Central memory CD8-positive, alpha-beta T cell (primary cell): ENCODE data around the gene PRSS12.

Source experiments
- ATAC-seq: fragments of 150-1000 bp; cut with Tn5 transposase; replicated peaks from 2 replicates; pipeline ENCODE4 v1.10.0; 2022; ENCODE audit warnings: mild to moderate bottlenecking, moderate FRiP score, moderate number of reproducible peaks; ENCODE audit not compliant: poor library complexity, severe bottlenecking; ENCODE audit errors: extremely low read depth
- DNase-seq, 2 donors: peaks; one replicate each; pipeline ENCODE4 v3.0.0; 2021; ENCODE audit warnings: low spot score in 2 of 2
- H3K27ac Mint-ChIP-seq: one replicate; pipeline ENCODE4 v1.8.0; 2022; ENCODE audit warnings: low read depth, mild to moderate bottlenecking, moderate library complexity, mixed read lengths
- H3K27me3 Mint-ChIP-seq: one replicate; pipeline ENCODE4 v1.8.0; 2022; ENCODE audit warnings: mixed read lengths
- H3K36me3 Mint-ChIP-seq: one replicate; pipeline ENCODE4 v1.8.0; 2022; ENCODE audit warnings: mild to moderate bottlenecking, moderate library complexity, mixed read lengths; ENCODE audit not compliant: insufficient read depth
- H3K4me1 Mint-ChIP-seq: one replicate; pipeline ENCODE4 v1.8.0; 2022; ENCODE audit warnings: mixed read lengths
- H3K4me3 Mint-ChIP-seq: one replicate; pipeline ENCODE4 v1.8.0; 2022; ENCODE audit warnings: mild to moderate bottlenecking, moderate library complexity, mixed read lengths
- H3K9me3 Mint-ChIP-seq: one replicate; pipeline ENCODE4 v1.8.0; 2022; ENCODE audit warnings: mixed read lengths

The PRSS12 gene

DNA sequence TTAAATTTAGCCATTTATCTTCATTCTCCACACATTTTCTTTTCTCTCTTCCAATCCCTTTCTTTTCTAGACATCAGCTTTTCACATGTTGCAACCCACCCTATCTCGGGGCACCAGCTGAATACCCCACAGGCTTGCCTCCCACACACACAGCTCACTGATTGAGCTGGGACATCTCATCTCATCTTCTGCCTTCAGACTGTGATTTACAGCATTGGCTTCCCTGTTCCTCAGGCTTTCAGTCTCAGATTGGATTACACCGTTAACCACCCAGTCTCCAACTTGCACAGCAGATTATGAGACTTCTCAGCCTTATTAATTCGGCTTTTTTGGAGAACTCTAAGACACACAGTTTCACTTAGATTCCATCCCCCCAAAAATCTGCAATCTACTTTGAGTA, 93.7 kb downstream of the PRSS12 start:
- peaks cover 23% of the 10 kb centered on the region for H3K27me3 Mint-ChIP-seq
- H3K27ac Mint-ChIP-seq = no peak overlapping the region
- DNase-seq (no peak), ATAC-seq (no peak)
- H3K4me3 Mint-ChIP-seq = no peak overlapping the region
- no peaks in the 10 kb centered on the region for H3K4me1 Mint-ChIP-seq
- no peaks in the 10 kb centered on the region for H3K36me3 Mint-ChIP-seq
- H3K9me3 Mint-ChIP-seq = no peaks in the 10 kb centered on the region

DNA sequence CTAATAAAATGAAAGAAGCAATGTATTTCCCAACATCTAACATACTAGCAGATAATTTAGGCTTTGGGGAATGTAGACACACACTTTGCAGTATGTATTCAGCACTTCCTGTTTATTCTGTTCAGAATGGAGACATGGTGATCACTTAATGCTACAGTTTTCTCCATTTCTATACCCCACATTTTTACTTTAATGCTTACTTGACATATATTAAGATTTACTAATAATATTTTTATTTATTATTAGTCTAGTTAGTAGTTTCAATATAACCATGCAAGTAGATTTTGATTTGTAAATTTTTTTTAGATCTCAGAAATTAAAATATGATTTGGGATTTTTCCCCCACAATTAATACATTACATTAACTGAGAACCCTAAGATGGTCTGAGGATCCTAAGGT, 98.4 kb downstream of the PRSS12 start:
- H3K4me1 Mint-ChIP-seq = no peaks in the 10 kb centered on the region
- H3K9me3 Mint-ChIP-seq = no peaks in the 10 kb centered on the region
- DNase-seq (no peak), ATAC-seq (no peak)
- H3K27me3 Mint-ChIP-seq = peaks cover 6% of the 10 kb centered on the region
- no peak overlapping the region for H3K4me3 Mint-ChIP-seq
- H3K27ac Mint-ChIP-seq = no peak overlapping the region
- H3K36me3 Mint-ChIP-seq = no peaks in the 10 kb centered on the region

DNA sequence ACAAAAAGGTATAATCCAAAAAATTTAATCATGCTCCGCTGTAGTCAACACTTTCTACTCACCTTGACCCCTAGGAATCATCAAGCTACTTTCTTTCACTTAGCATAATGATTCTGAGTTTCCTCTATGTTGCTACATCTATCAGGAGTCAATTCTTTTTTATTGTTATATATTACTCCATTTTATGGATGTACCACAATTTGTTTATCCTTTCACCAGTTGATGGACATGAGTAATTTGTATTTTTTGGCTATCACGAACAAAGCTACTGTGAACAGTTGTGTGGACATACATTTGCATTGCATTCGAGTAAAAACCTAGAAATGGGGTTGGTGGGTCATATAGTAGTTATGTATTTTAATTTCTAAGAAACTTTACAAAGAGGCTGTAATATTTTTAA, 102.9 kb downstream of the PRSS12 start:
- H3K9me3 Mint-ChIP-seq = no peaks in the 10 kb centered on the region
- no peaks in the 10 kb centered on the region for H3K27me3 Mint-ChIP-seq
- no peaks in the 10 kb centered on the region for H3K4me1 Mint-ChIP-seq
- no peak overlapping the region for H3K4me3 Mint-ChIP-seq
- DNase-seq (no peak), ATAC-seq (no peak)
- H3K36me3 Mint-ChIP-seq = no peaks in the 10 kb centered on the region
- H3K27ac Mint-ChIP-seq = no peak overlapping the region

DNA sequence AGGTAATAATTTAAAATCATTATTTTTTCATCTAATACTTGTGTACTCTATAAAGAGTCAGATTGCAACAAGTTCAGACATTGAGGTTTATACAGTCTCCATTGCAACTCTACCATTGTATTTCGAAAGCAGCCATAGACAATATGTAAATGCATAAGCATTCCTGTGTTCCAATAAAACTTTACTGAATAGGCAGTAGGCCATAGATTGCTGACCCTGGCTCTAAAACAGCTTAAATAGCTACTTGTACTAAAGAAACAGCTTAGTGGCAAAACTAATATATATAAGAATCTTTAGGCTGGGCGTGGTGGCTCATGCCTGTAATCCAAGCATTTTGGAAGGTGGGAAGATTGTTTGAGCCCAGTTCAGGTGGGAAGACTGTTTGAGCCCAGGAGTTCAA, 115.3 kb downstream of the PRSS12 start:
- ATAC-seq (no peak), DNase-seq (no peak)
- Mint-ChIP-seq H3K27me3 (peaks cover 20% of the 10 kb centered on the region), H3K4me3 (no peak overlapping the region), H3K4me1 (no peaks in the 10 kb centered on the region), H3K27ac (no peak overlapping the region), H3K36me3 (no peaks in the 10 kb centered on the region), H3K9me3 (no peaks in the 10 kb centered on the region)

DNA sequence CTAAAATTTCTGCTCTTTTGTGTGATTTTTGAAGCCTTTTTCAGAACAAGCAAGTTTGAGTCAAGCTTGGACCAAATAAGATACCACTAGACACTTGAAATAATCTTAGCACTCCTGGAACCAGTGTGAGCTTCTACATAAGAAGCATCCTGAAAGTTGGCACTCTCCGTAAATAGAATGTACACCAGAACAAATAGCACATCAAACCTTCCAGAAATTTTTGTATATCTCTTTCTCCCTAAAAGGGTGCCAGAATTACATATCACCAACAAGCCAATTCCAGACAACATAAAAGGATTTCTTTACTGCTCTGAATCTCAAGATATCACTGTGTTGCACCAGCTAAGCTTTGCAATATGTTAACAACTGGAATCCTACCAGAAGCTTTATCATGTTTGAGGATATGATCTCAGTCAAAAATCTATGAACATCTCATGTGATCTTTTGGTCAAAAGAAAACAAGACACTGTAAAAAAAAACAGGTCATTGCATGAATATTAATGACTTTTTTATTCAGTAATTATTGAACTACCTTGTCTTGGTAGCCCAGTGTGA, 117.2 kb downstream of the PRSS12 start:
- Mint-ChIP-seq H3K9me3 (no peaks in the 10 kb centered on the region), H3K4me3 (no peak overlapping the region), H3K27ac (no peak overlapping the region), H3K4me1 (no peaks in the 10 kb centered on the region), H3K27me3 (peaks cover 25% of the 10 kb centered on the region), H3K36me3 (no peaks in the 10 kb centered on the region)
- ATAC-seq (no peak), DNase-seq (no peak)
